Vagina (tissue), 2 donors: Measurements from ENCODE around the gene GRIK4.

ENCODE experiments used
- POLR2A ChIP-seq, 2 donors: fragments of 450-650 bp; IDR thresholded peaks; one replicate each; pipeline ENCODE4 v1.6.1; 2017; ENCODE audit warnings: antibody characterized with exemption in 2 of 2, mild to moderate bottlenecking in 2 of 2, moderate library complexity in 2 of 2
- POLR2AphosphoS5 ChIP-seq, 2 donors: sonication (generic); formaldehyde crosslinking; IDR thresholded peaks; one replicate each; pipeline ENCODE4 v1.9.0; 2017; ENCODE audit warnings: antibody characterized with exemption in 2 of 2, mild to moderate bottlenecking in 2 of 2, low read depth in 1 of 2; ENCODE audit not compliant: insufficient read depth in 1 of 2
- TF ChIP-seq, protein P1 (sequence below), 3 experiments: fragments of 450-650 bp in 2 of 3; fragments of 200-600 bp in 1 of 3; sonication (generic) in 1 of 3; IDR thresholded peaks; one replicate each; pipeline ENCODE4 v1.5.1; 2017 to 2019; ENCODE audit warnings: antibody characterized with exemption in 3 of 3, mild to moderate bottlenecking in 2 of 3, moderate library complexity in 2 of 3

DNA sequence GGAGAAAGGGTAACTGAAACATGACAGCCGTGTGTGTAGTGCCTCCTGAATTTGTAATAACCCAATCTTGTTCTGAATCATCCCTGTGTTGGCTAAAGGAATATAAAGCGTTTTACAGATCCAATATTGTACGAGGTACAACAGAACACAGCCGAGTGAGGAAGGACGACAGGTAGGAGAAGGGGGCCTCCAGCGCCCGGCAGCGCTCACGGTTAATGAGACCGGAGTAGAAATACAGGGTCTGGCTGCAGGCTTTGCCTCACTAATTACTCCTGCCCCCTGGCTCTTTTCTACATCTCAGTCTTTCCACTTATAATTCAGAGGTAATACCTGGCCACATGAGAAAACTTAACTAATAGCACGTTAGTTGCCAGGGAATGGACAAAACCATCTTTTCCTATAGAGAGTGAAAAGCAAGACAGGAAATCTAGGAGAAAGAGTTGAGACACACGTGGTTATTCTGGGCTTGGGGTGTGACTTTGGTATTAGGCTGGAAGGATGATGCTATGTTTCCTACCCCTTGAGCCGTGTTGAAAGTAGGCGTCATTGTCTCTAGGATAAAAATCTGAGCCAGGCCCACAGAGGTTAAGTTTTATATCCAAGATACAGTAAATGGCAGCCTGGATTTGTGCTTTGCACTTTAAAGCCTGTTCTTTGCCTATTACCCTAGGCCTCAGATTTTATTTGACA lies 54.1 kb downstream of the GRIK4 start:
- TF ChIP-seq, protein P1, sequence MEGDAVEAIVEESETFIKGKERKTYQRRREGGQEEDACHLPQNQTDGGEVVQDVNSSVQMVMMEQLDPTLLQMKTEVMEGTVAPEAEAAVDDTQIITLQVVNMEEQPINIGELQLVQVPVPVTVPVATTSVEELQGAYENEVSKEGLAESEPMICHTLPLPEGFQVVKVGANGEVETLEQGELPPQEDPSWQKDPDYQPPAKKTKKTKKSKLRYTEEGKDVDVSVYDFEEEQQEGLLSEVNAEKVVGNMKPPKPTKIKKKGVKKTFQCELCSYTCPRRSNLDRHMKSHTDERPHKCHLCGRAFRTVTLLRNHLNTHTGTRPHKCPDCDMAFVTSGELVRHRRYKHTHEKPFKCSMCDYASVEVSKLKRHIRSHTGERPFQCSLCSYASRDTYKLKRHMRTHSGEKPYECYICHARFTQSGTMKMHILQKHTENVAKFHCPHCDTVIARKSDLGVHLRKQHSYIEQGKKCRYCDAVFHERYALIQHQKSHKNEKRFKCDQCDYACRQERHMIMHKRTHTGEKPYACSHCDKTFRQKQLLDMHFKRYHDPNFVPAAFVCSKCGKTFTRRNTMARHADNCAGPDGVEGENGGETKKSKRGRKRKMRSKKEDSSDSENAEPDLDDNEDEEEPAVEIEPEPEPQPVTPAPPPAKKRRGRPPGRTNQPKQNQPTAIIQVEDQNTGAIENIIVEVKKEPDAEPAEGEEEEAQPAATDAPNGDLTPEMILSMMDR (IDR thresholded peaks at IDR 0.05), result no peak
- TF ChIP-seq POLR2A (IDR thresholded peaks at IDR 0.05), result no peak
- no peak for TF ChIP-seq POLR2AphosphoS5 (IDR thresholded peaks at IDR 0.05; ENCODE audit: insufficient read depth in 1 of 2, low read depth in 1 of 2)
